ENCODE measurements around the gene ITSN1. TPM values are rescaled to one million over a fixed set of nuclear protein-coding genes. Genes with fewer than 3 reads are reported as not detected.

ITSN1 gene
- total RNA-seq, 2 donors from 2014 or later, result 3.8 to 4.3 TPM

DNA sequence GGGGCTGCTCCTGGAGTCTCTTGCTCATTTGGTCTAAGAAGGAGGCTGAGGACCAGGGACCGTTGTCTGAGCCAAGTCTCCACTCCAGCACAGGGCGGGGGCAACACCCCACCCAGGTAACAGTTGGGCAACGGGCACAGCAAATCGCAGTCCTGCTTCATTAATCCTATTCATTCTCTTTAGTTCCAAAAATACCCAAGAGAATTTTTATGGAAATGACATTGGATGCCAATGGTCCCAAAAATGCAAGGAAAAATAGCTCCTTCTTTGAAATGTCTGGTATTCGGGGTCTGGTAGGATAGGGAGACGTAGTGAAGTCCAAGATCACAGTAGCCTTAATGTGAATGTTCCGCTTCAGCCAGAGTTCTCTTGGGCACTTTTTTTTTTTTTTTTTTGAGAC lies 199.3 kb downstream of the ITSN1 start:
- no peak for ATAC-seq (replicated peaks)
- H3K4me3 Mint-ChIP-seq, result no peak overlapping the region

DNA sequence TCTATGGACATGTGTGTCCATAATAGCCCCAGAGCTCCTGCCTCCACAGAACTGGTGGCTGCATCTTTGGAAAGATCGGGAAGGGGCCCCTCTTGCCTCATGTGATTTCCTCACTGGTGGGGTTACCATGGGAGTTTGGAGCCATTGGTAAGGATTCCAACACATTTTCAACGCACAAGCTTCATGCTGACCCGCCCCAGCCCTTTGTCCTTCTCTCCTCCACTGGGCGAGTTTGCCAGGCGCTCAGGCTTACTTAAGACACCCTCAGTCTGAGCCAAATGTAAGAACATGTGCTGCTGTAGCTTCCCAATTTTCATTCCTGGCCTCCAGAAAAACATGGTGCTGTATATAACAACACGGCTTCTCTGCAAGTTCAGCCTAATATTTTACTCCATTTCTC lies 200.9 kb downstream of the ITSN1 start:
- no peak overlapping the region for H3K4me3 Mint-ChIP-seq
- peaks cover 10% of the 10 kb centered on the region for H3K9me3 Mint-ChIP-seq
- H3K27ac Mint-ChIP-seq, result no peak overlapping the region
- no peaks in the 10 kb centered on the region for H3K4me1 Mint-ChIP-seq
- no peaks in the 10 kb centered on the region for H3K36me3 Mint-ChIP-seq (ENCODE audit: low read depth)
- no peak for ATAC-seq (replicated peaks)
- H3K27me3 Mint-ChIP-seq, result peaks cover 4% of the 10 kb centered on the region

More for the DNA sequence above, 199.3 kb downstream of the ITSN1 start:
- Mint-ChIP-seq H3K36me3 (ENCODE audit: low read depth) (no peaks in the 10 kb centered on the region), H3K27me3 (peaks cover 4% of the 10 kb centered on the region), H3K9me3 (peaks cover 10% of the 10 kb centered on the region), H3K27ac (no peak overlapping the region), H3K4me1 (no peaks in the 10 kb centered on the region)

DNA sequence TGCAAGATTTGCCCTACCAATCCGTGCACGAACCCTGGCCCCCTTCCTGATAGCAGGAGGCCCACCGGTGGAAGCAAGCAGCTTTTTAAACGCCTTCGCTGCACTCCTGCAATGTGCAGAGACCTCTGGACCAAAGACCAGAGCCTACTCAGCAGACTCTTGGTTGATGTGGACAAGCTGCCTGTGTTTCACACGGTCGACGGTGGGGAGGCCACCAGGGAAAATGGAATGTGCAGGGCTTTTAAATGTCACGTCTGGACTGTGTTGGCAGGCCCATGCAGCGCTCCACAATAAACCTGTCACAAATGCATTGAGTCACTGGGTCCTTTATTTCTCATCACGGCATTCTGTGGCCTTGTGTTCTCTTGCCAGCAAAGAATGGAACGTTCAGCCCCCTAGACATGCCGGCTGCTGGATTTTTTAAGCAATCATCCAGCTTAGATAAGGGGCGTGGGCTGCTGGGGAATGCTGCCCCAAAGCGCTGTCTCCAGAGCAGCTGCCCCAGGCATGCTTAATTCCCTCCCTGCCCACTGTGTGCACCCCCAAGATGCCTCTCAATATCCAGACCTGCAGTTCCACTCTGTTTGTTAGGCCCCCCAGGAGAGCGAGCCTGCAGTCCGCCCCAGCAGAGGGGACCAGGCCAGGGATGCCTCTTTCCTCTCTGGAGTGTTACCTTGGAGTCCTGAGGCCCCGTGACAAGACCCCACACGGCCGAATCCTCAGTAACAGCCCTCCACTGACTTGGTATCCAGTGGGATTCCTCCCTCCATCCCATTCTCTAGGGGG lies 202.0 kb downstream of the ITSN1 start:
- Mint-ChIP-seq H3K4me3 (no peak overlapping the region), H3K9me3 (peaks cover 10% of the 10 kb centered on the region), H3K27me3 (peaks cover 4% of the 10 kb centered on the region), H3K4me1 (no peaks in the 10 kb centered on the region), H3K36me3 (ENCODE audit: low read depth) (no peaks in the 10 kb centered on the region), H3K27ac (no peak overlapping the region)
- ATAC-seq (replicated peaks), result no peak

DNA sequence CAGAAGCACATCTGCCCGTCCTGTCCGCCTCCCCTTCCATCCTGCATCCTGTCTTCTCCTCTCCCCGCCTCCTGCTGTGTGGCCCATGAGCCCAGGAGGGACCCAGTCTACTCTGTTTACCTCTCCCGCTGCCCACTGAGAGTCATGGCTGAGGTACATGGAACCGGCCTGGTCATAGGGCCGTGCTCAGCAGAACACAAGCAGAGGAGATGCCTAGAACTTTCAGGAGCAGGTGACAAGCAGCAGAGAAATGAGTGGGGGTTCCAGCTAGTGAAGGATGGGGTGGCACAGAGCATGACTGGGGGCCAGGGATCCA lies 202.5 kb downstream of the ITSN1 start:
- no peaks in the 10 kb centered on the region for H3K4me1 Mint-ChIP-seq
- H3K36me3 Mint-ChIP-seq (ENCODE audit: low read depth), result no peaks in the 10 kb centered on the region
- H3K4me3 Mint-ChIP-seq, result no peak overlapping the region
- ATAC-seq (replicated peaks), result no peak
- H3K27me3 Mint-ChIP-seq, result peaks cover 4% of the 10 kb centered on the region
- H3K27ac Mint-ChIP-seq, result no peak overlapping the region
- peaks cover 10% of the 10 kb centered on the region for H3K9me3 Mint-ChIP-seq

DNA sequence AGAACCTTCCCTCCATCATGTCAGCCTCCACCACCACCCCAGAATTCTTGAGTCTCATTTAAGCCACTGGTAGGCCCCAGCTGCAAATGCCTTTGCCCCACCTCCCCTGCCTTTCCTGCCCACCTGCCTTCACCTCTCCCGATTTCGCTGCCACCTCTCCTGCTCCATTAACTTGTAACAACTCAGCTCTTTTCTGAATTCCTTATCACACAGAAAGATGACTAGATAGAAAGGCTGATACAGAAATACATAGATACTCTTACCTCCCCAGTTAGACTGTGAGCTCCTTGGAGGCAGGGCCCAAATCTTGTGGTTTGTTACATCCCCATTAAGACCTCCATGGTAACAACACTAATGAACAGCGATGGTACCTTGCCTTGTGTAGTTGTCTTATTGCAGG lies 203.8 kb downstream of the ITSN1 start:
- Mint-ChIP-seq H3K27me3 (peaks cover 4% of the 10 kb centered on the region), H3K36me3 (ENCODE audit: low read depth) (no peaks in the 10 kb centered on the region), H3K4me3 (no peak overlapping the region), H3K27ac (no peak overlapping the region), H3K9me3 (peaks cover 10% of the 10 kb centered on the region), H3K4me1 (no peaks in the 10 kb centered on the region)
- ATAC-seq (replicated peaks), result no peak

DNA sequence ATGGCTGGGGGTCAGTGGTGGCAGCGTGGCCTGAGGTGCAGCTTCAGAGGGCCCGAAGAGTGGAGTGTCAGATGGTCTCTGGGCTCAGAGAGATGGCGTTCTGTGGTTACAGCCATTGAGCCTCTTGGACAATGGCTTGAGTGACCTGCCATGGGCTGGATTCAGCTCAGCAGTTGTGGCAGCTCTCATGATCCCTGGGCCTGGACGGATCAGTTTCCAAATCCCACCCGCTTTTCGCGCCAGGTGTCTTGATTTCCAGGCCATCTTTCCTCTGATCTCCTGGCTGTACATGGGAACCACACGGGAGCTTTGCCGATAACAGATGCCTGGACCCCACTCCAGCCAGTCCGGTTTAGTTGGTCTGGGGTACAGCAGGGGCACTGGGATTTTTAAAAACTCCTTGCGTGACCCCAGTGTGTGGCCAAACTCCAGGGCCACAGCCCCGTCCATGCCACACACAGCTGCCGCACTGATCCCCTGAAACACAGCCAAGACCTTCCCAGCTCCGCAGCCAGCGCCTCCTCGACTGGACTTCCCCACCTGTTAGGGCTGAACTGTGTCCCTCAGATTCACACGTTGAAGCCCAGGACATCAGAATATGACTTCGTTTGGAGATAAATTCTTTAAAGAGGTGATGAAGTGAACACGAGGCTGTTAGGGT lies 205.4 kb downstream of the ITSN1 start:
- peaks cover 10% of the 10 kb centered on the region for H3K9me3 Mint-ChIP-seq
- no peak overlapping the region for H3K4me3 Mint-ChIP-seq
- no peaks in the 10 kb centered on the region for H3K36me3 Mint-ChIP-seq (ENCODE audit: low read depth)
- ATAC-seq (replicated peaks), result no peak
- H3K4me1 Mint-ChIP-seq, result no peaks in the 10 kb centered on the region
- H3K27me3 Mint-ChIP-seq, result peaks cover 4% of the 10 kb centered on the region
- no peak overlapping the region for H3K27ac Mint-ChIP-seq

DNA sequence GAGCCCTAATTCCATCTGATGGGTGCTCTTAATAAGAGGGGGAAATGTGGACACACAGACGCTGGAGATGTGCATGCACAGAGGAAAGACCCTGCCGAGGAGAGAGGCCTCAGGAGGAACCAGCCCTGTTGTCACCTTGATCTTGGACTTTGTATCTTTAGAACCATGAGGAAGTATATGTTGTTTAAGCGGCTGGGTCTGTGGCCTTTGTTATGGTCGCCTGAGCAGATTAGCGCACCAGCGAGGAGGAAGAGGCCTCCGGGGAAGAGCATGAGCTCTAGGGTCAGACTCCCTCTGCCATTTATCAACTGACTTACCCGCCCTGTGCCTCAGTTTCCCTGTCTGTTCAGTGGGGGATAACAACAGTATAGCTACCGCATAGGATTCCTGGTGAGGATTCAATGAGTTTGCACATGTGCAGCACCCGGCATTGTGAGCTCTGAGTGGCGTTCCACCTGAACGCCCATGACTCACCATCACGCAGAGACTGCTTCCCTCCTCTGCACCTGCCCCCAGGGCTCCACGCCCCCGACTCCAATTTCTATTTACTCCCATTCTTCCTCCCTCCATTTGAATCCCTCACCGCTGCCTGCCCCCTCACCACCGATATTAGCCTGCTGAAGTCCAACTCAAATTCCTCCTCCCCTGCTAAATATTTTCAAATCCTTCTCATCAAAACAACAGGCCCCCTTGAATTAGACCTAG lies 206.1 kb downstream of the ITSN1 start:
- Mint-ChIP-seq H3K27ac (no peak overlapping the region), H3K4me1 (no peaks in the 10 kb centered on the region), H3K4me3 (no peak overlapping the region), H3K36me3 (ENCODE audit: low read depth) (no peaks in the 10 kb centered on the region), H3K27me3 (peaks cover 5% of the 10 kb centered on the region), H3K9me3 (peaks cover 10% of the 10 kb centered on the region)
- ATAC-seq (replicated peaks), result no peak

DNA sequence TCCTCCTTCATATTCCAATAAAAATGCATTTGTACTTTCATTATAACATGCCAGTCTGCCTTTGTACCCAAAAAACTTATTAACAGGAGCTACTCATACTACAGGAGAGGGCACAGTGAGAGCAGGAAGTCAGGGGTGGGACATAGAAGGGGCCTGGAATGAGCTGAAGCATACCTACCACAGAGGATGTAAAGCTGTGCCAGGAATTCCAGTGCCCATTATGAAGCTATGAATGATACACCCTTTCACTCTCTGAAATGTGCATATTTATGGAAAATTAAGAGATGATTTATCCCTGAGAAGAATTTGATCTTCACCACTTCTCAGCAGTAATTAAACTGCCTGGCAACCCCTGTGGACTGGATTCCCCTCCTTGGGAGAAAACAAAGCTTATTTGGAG lies 207.5 kb downstream of the ITSN1 start:
- Mint-ChIP-seq H3K4me3 (no peak overlapping the region), H3K27me3 (peaks cover 7% of the 10 kb centered on the region), H3K27ac (no peak overlapping the region), H3K4me1 (no peaks in the 10 kb centered on the region), H3K36me3 (ENCODE audit: low read depth) (no peaks in the 10 kb centered on the region), H3K9me3 (peaks cover 10% of the 10 kb centered on the region)
- no peak for ATAC-seq (replicated peaks)

DNA sequence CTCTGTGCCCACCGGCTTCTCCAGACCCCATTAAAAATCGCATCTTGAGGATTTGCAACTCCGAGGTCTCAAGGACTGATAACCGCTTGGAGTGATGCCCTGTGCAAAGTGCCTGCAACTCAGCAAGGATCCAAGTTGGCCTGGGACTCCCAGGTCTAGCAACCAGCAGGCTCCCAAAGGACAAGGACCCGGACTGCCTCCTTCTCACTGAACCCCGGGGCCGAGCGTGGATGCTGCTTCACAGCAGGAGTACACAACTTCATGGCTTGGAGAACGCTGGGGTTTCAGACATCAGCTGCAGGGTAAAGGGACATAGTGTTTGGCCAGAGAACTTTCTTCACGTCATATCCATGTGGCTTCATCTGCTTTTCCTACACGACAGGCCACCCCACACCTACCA lies 208.1 kb downstream of the ITSN1 start:
- no peak for ATAC-seq (replicated peaks)
- no peak overlapping the region for H3K27ac Mint-ChIP-seq
- peaks cover 7% of the 10 kb centered on the region for H3K27me3 Mint-ChIP-seq
- no peak overlapping the region for H3K4me3 Mint-ChIP-seq
- peaks cover 10% of the 10 kb centered on the region for H3K9me3 Mint-ChIP-seq
- no peaks in the 10 kb centered on the region for H3K4me1 Mint-ChIP-seq
- no peaks in the 10 kb centered on the region for H3K36me3 Mint-ChIP-seq (ENCODE audit: low read depth)

DNA sequence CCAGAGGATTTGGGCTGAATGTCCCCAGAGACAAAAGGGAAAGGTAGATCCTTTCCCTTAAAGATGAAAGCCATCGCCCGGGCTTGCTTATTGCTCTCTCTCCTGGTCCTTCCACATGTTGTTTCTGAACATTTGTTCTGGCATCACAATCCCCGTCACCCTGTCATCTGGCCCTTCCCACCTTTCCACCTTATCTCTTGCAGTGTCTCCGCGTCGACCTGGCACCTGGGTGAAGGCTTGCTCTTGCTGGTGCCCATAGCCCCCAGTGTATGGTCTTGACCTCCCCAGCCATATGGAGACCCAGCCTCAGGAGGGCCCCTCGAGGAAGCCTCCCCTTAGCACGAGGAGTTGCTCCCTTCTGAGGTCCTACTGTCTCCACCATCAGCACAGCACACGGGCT lies 208.7 kb downstream of the ITSN1 start:
- Mint-ChIP-seq H3K9me3 (peaks cover 5% of the 10 kb centered on the region), H3K4me3 (no peak overlapping the region), H3K27me3 (peaks cover 6% of the 10 kb centered on the region), H3K4me1 (no peaks in the 10 kb centered on the region), H3K27ac (no peak overlapping the region), H3K36me3 (ENCODE audit: low read depth) (no peaks in the 10 kb centered on the region)
- no peak for ATAC-seq (replicated peaks)

DNA sequence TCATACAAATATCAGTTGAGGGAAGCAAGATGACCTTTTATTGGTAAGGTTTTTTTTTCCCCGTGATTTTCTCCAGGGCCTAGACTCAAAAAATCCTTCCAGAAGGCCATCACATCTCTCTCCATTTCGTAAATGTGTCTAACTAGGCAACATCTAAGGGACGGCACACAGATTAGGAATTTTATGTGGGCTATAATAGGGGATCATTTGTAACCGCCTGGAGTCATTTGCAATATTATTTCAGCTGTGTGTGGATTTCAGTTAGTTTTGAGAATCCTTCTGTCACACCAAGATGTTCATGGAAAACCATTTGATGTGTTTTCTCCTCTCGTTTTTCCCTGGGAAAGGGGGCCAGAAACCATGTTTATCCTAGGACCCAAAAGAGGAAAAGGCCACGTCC lies 210.2 kb downstream of the ITSN1 start:
- Mint-ChIP-seq H3K27me3 (peaks cover 3% of the 10 kb centered on the region), H3K4me1 (no peaks in the 10 kb centered on the region), H3K4me3 (no peak overlapping the region), H3K27ac (no peak overlapping the region), H3K9me3 (no peaks in the 10 kb centered on the region), H3K36me3 (ENCODE audit: low read depth) (no peaks in the 10 kb centered on the region)
- no peak for ATAC-seq (replicated peaks)

DNA sequence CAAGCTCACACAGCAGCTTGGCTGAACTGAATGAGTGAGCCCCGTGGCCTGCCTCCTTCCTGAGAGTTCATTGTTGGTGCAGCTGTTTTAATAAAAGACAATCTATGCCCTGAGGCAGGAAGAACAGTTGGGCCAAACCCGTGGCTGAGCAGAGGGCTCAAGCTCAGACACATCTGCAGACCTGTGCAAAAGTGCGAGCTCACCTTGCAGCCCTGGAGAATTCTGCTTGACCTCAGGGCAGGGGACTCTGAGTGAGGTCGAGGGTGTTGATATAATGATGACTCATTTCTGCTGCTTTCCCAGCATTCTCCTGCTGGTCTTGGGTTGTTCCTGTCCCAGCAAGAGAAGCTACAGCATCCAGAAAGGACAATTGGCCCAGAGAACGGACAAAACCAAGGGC lies 212.3 kb downstream of the ITSN1 start:
- Mint-ChIP-seq H3K27me3 (peaks cover 3% of the 10 kb centered on the region), H3K4me1 (no peaks in the 10 kb centered on the region), H3K27ac (no peak overlapping the region), H3K36me3 (ENCODE audit: low read depth) (no peaks in the 10 kb centered on the region), H3K9me3 (no peaks in the 10 kb centered on the region), H3K4me3 (no peak overlapping the region)
- no peak for ATAC-seq (replicated peaks)

DNA sequence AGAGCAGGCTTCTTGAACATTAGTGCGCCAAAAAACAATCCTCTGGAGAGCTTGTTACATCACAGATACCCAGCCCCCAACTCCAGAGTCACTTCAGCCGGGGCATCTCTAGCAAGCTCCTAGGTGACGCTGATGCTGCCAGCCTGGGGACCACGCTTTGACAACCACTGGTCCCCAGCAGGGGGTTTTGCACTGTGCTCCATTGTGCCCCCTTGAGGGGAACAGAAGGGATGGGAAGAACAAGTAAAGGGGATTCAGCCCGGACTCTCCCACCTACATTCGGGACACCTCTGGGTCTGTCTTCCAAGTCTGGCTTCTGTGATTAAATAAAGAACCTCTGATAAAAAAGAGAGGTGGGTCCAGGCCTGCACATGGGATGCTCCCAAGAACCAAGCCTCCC lies 212.9 kb downstream of the ITSN1 start:
- no peak for ATAC-seq (replicated peaks)
- no peaks in the 10 kb centered on the region for H3K36me3 Mint-ChIP-seq (ENCODE audit: low read depth)
- H3K27me3 Mint-ChIP-seq, result peaks cover 3% of the 10 kb centered on the region
- H3K27ac Mint-ChIP-seq, result no peak overlapping the region
- no peak overlapping the region for H3K4me3 Mint-ChIP-seq
- no peaks in the 10 kb centered on the region for H3K4me1 Mint-ChIP-seq
- no peaks in the 10 kb centered on the region for H3K9me3 Mint-ChIP-seq

DNA sequence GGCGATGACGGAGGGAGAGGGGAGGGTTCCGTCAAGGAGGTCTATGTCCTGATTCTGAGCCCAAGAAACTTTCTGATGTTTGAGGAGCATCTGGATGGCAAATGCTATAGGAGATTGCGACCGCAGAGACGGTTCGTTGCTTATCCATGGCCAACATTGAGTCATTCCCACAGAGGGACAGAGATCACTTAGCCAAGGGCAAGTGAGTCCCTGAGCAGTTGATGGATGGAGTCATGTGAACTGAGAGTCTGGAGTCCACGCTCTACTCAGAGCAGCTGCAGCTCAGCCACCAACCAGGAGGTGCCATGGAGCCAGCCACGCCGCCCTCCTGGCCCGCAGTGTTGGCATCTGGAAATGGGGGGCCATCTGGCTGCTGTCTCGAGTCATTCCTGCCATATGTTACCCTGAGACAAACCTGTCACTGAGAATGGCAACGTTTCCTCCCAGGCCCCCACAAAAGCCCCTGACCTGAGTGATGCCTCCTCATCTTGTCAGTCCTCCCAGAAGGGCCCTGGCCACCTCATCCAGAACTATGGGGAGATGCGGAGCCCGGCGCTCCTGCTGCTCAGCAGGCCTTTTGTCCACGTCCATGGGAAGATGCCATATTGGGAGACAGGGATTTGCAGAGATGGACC lies 214.7 kb downstream of the ITSN1 start:
- no peaks in the 10 kb centered on the region for H3K4me1 Mint-ChIP-seq
- no peaks in the 10 kb centered on the region for H3K9me3 Mint-ChIP-seq
- H3K36me3 Mint-ChIP-seq (ENCODE audit: low read depth), result no peaks in the 10 kb centered on the region
- H3K4me3 Mint-ChIP-seq, result no peak overlapping the region
- no peak overlapping the region for H3K27ac Mint-ChIP-seq
- peaks cover 6% of the 10 kb centered on the region for H3K27me3 Mint-ChIP-seq
- ATAC-seq (replicated peaks), result no peak
